Transverse colon (tissue), 3 donors: ENCODE data around the gene MYO15B.

Experiments used
- EP300 ChIP-seq: sonication (generic); formaldehyde crosslinking; IDR thresholded peaks from one replicate; pipeline ENCODE4 v1.6.1; 2017; ENCODE audit warnings: antibody characterized with exemption, low read depth
- POLR2A ChIP-seq: fragments of 450-650 bp; IDR thresholded peaks from one replicate; pipeline ENCODE4 v1.6.1; 2016; ENCODE audit warnings: antibody characterized with exemption, mild to moderate bottlenecking, moderate library complexity
- TF ChIP-seq, protein P1 (sequence below), 5 experiments: fragments of 200-600 bp in 3 of 5; fragments of 450-650 bp in 2 of 5; sonication (generic) in 3 of 5; IDR thresholded peaks; 1 replicate in 2 of 5; 2 replicates in 3 of 5; pipeline ENCODE4 v1.5.1; 2016 to 2017; ENCODE audit warnings: antibody characterized with exemption in 5 of 5, inconsistent platforms in 3 of 5, mild to moderate bottlenecking in 2 of 5, moderate library complexity in 1 of 5

DNA sequence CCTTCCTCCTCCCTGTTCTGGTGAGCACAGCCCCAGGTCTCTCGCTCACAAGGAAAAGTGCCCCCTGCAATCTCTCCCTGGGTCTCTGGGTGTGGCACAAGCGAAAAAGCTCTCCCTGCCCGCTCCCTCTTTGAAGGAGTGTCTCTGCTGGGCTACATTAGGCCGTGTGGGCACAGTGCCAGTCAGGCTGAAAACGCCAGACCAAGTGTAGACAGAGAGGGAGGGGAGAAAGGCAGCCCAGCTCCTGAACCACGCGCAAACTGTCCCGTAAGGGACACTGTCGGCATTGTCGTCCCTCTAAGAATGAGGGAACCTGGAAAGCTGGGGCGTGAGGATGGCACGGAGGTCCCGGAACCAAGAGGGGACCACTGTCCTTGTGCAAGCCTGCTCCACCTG is 49.5 kb downstream of the MYO15B start:
- TF ChIP-seq, protein P1, sequence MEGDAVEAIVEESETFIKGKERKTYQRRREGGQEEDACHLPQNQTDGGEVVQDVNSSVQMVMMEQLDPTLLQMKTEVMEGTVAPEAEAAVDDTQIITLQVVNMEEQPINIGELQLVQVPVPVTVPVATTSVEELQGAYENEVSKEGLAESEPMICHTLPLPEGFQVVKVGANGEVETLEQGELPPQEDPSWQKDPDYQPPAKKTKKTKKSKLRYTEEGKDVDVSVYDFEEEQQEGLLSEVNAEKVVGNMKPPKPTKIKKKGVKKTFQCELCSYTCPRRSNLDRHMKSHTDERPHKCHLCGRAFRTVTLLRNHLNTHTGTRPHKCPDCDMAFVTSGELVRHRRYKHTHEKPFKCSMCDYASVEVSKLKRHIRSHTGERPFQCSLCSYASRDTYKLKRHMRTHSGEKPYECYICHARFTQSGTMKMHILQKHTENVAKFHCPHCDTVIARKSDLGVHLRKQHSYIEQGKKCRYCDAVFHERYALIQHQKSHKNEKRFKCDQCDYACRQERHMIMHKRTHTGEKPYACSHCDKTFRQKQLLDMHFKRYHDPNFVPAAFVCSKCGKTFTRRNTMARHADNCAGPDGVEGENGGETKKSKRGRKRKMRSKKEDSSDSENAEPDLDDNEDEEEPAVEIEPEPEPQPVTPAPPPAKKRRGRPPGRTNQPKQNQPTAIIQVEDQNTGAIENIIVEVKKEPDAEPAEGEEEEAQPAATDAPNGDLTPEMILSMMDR (IDR thresholded peaks at IDR 0.05): no peak
- TF ChIP-seq POLR2A (no peak), EP300 (no peak)
